Progenitor cell of endocrine pancreas (in vitro differentiated cells): ENCODE data around the gene UTS2B. TPM values are rescaled to one million over a fixed set of nuclear protein-coding genes. Genes with fewer than 3 reads are reported as not detected.
"Not testable (repeated sequence)": the region's sequence is repeated elsewhere in the genome, so short reads cannot be mapped to it uniquely, and the experiment has no call there.

Experiments
- DNase-seq: peaks from one replicate; pipeline ENCODE4 v3.0.0; 2021; ENCODE audit warnings: low spot score; ENCODE audit not compliant: unreplicated experiment
- H3K27ac Mint-ChIP-seq: 2 replicates; pipeline ENCODE4 v1.8.0; 2021; ENCODE audit warnings: mild to moderate bottlenecking, moderate library complexity, mixed read lengths
- H3K27me3 Mint-ChIP-seq: 2 replicates; pipeline ENCODE4 v1.8.0; 2021; ENCODE audit warnings: mixed read lengths
- H3K36me3 Mint-ChIP-seq: 2 replicates; pipeline ENCODE4 v1.8.0; 2022; ENCODE audit warnings: mixed read lengths; ENCODE audit not compliant: insufficient read depth
- H3K4me1 Mint-ChIP-seq: 2 replicates; pipeline ENCODE4 v1.8.0; 2021; ENCODE audit warnings: low read depth, mixed read lengths
- H3K4me3 Mint-ChIP-seq: 2 replicates; pipeline ENCODE4 v1.8.0; 2021; ENCODE audit warnings: low read depth, mild to moderate bottlenecking, moderate library complexity, mixed read lengths
- H3K9me3 Mint-ChIP-seq: 2 replicates; pipeline ENCODE4 v1.8.0; 2021; ENCODE audit warnings: low read depth, mixed read lengths
- CTCF ChIP-seq: fragments of 200-600 bp; sonication (generic); IDR thresholded peaks from one replicate; pipeline ENCODE4 v1.5.0; 2021; ENCODE audit warnings: antibody characterized with exemption, mild to moderate bottlenecking; ENCODE audit not compliant: unreplicated experiment
- total RNA-seq: library from RNA; stranded (reverse); gene quantifications from 2 replicates; pipeline ENCODE4 v1.2.1, GENCODE V29; 2021

The UTS2B gene
- total RNA-seq, 1 donor from 2014 or later, result 0.62 TPM

GRCh38 chr3:191255156-191255555 is 75.2 kb downstream of the UTS2B start:
- H3K4me1 Mint-ChIP-seq, result no peaks in the 10 kb centered on the region
- H3K36me3 Mint-ChIP-seq, result no peaks in the 10 kb centered on the region
- no peak overlapping the region for H3K4me3 Mint-ChIP-seq
- no peak overlapping the region for H3K27ac Mint-ChIP-seq
- no peaks in the 10 kb centered on the region for H3K27me3 Mint-ChIP-seq
- TF ChIP-seq CTCF, result no peak
- DNase-seq, result no peak
- no peaks in the 10 kb centered on the region for H3K9me3 Mint-ChIP-seq

GRCh38 chr3:191254098-191254873 is 76.0 kb downstream of the UTS2B start:
- H3K9me3 Mint-ChIP-seq, result no peaks in the 10 kb centered on the region
- H3K4me3 Mint-ChIP-seq, result no peak overlapping the region
- no peak for TF ChIP-seq CTCF
- no peak for DNase-seq
- no peak overlapping the region for H3K27ac Mint-ChIP-seq
- H3K4me1 Mint-ChIP-seq, result no peaks in the 10 kb centered on the region
- H3K27me3 Mint-ChIP-seq, result no peaks in the 10 kb centered on the region
- no peaks in the 10 kb centered on the region for H3K36me3 Mint-ChIP-seq

GRCh38 chr3:191253089-191253799 is 77.1 kb downstream of the UTS2B start:
- DNase-seq, result no peak
- TF ChIP-seq CTCF, result no peak
- H3K27me3 Mint-ChIP-seq, result no peaks in the 10 kb centered on the region
- H3K27ac Mint-ChIP-seq, result no peak overlapping the region
- no peaks in the 10 kb centered on the region for H3K4me1 Mint-ChIP-seq
- H3K4me3 Mint-ChIP-seq, result no peak overlapping the region
- H3K36me3 Mint-ChIP-seq, result no peaks in the 10 kb centered on the region
- H3K9me3 Mint-ChIP-seq, result no peaks in the 10 kb centered on the region

- Mint-ChIP-seq H3K4me3 (no peak overlapping the region), H3K27me3 (no peaks in the 10 kb centered on the region), H3K9me3 (no peaks in the 10 kb centered on the region), H3K27ac (no peak overlapping the region), H3K36me3 (no peaks in the 10 kb centered on the region), H3K4me1 (no peaks in the 10 kb centered on the region)
- TF ChIP-seq CTCF, result no peak
- DNase-seq, result no peak
Observed at GRCh38 chr3:191246630-191247029, 83.7 kb downstream of the UTS2B start.

GRCh38 chr3:191246034-191246433 is 84.3 kb downstream of the UTS2B start:
- not testable (repeated sequence) for H3K4me3 Mint-ChIP-seq, H3K9me3 Mint-ChIP-seq, H3K4me1 Mint-ChIP-seq, DNase-seq, H3K36me3 Mint-ChIP-seq, H3K27me3 Mint-ChIP-seq, H3K27ac Mint-ChIP-seq
